Right atrium auricular region (tissue), 2 donors: ENCODE measurements around the gene CORO7. TPM values are rescaled to one million over a fixed set of nuclear protein-coding genes. Genes with fewer than 3 reads are reported as not detected.

Experiments used
- DNase-seq: peaks from one replicate; pipeline ENCODE4 v3.0.0-alpha.2; 2019; ENCODE audit warnings: low spot score
- H3K27ac ChIP-seq, 2 donors: fragments of 200-600 bp; sonication (generic); 1 replicate in 1 of 2; 2 replicates in 1 of 2; pipeline ENCODE4 v1.5.1; 2016 to 2019
- H3K27me3 ChIP-seq, 2 donors: fragments of 200-600 bp; sonication (generic); one replicate each; pipeline versions ENCODE4 v1.5.1 to v1.6.0; 2017 to 2019
- H3K36me3 ChIP-seq: fragments of 200-600 bp; sonication (generic); one replicate; pipeline ENCODE4 v1.5.1; 2016
- H3K4me1 ChIP-seq, 2 donors: fragments of 200-600 bp; sonication (generic); one replicate each; pipeline versions ENCODE4 v1.5.1 to v1.6.0; 2017 to 2019
- H3K4me3 ChIP-seq, 2 donors: fragments of 200-600 bp; sonication (generic); 1 replicate in 1 of 2; 2 replicates in 1 of 2; pipeline ENCODE4 v1.5.1; 2017 to 2019; ENCODE audit warnings: mild to moderate bottlenecking in 1 of 2, moderate library complexity in 1 of 2
- H3K9me3 ChIP-seq, 2 donors: fragments of 200-600 bp; sonication (generic); one replicate each; pipeline ENCODE4 v1.5.1; 2019
- CTCF ChIP-seq, 2 donors: fragments of 200-600 bp; sonication (generic); IDR thresholded peaks; one replicate each; pipeline ENCODE4 v1.5.1; 2019; ENCODE audit warnings: antibody characterized with exemption in 2 of 2
- total RNA-seq, 2 donors: library from RNA; depleted of rRNA; stranded (reverse); fragments of >200 nt; gene quantifications; one replicate each; pipeline ENCODE4 v1.1.0, GENCODE V29; 2016

Gene CORO7
- total RNA-seq, 2 donors from 2014 or later, result 10.3 TPM

DNA sequence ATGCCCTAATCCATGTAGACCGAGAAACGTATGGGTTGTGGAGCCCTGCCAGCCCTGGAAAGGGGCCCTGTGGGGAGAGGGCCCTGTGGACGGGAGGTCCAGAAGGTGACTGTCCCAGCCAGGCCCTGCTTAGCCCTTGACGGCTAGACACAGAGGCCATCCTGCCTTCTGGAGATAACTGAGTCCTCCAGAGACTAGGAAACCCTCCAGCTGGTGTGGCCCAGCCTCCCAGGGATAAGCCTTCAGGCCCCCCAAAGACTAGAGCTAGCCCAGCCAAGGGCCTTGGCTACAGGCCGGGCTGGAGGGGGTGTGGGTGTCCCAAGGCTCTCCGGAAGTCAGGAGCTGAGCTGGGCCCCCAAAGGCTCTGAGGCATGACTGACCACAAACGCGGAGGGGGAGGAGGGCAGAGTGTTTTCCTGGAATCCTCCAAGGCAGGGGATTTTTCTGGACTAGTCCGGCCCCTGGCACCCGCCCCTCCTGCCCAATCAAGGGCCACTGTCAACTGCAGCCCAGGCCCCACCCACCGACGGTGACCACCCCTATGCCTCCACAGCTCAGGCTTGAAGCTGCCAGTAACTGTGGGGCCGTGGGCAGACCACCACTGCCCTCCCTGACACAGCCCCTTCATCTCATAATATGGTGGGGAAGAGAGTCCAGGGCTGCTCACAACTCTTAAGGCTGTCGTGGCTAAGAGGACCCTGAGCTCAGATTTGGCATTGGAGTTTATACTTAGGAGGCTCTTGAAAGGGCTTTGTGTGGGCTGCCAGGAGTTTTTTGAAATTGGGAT is 45.6 kb downstream of the CORO7 start:
- no peaks in the 10 kb centered on the region for H3K27me3 ChIP-seq
- peaks cover 0 to 67% of the 10 kb centered on the region in 2 donors for H3K4me1 ChIP-seq
- DNase-seq, result peak; percentile 91
- H3K27ac ChIP-seq, result peak overlapping the region; percentile 89 to 93
- no peaks in the 10 kb centered on the region for H3K36me3 ChIP-seq
- TF ChIP-seq CTCF (IDR thresholded peaks at IDR 0.05), result no peak
- H3K4me3 ChIP-seq, result peak overlapping the region; percentile 59 to 69
- no peaks in the 10 kb centered on the region for H3K9me3 ChIP-seq

- Histone ChIP-seq H3K27ac (peak overlapping the region; percentile 89 to 93), H3K27me3 (no peaks in the 10 kb centered on the region), H3K36me3 (no peaks in the 10 kb centered on the region), H3K9me3 (no peaks in the 10 kb centered on the region), H3K4me3 (no peak overlapping the region), H3K4me1 (peaks cover 0 to 61% of the 10 kb centered on the region in 2 donors)
- DNase-seq, result no peak
- no peak for TF ChIP-seq CTCF (IDR thresholded peaks at IDR 0.05)
Measured at GRCh38 chr16:4370151-4370550, 46.2 kb downstream of the CORO7 start.

GRCh38 chr16:4369007-4369733 is 47.2 kb downstream of the CORO7 start:
- Histone ChIP-seq H3K27ac (peak overlapping the region in 1 of 2 donors; percentile 89), H3K9me3 (no peaks in the 10 kb centered on the region), H3K4me3 (no peak overlapping the region), H3K27me3 (no peaks in the 10 kb centered on the region), H3K4me1 (peaks cover 0 to 51% of the 10 kb centered on the region in 2 donors), H3K36me3 (peaks cover 3% of the 10 kb centered on the region)
- no peak for DNase-seq
- TF ChIP-seq CTCF (IDR thresholded peaks at IDR 0.05), result no peak

DNA sequence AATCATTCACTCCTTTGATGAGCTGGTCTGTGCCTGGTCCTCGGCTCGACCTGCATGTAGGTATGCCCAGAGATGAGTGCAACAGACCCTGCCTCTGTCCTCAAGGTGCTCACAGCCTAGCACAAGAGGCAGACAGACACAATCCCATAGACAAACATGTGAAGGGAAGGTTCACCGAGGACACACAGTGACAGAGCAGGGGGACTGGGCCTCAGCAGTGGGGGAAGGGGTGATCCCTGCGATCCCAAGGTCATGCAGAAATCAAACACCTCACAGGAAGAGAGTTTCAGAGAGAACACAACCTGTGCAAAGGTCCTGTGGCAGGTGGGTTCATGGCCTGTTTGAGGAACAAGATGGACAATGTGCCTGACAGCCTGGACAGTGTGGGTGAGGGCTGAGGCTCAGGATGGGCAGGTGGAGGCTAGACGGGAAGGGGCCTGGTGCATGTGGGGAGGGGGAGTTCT is 49.0 kb downstream of the CORO7 start:
- H3K36me3 ChIP-seq, result peaks cover 14% of the 10 kb centered on the region
- H3K27ac ChIP-seq, result no peak overlapping the region

DNA sequence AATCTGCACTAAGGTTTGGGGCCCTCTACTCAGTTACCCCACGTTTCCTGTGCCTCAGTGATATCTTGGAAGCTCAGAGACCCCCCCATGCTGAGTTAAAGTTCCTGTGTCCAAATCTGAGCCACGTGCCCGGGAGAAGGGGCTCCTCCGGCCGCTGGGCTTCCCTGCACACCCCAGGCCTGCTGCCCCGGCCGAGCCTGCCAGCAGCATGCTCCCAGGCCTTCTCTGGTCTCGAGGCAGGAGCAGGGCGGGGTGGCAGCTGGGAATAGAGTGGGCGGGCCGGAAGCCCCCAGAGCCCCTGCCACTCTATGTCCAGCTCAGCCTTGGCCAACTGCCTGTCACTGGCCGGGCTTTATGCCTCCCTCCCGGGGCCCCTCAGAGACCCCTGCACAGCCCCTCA is 50.4 kb downstream of the CORO7 start:
- Histone ChIP-seq H3K9me3 (no peaks in the 10 kb centered on the region), H3K27me3 (no peaks in the 10 kb centered on the region), H3K27ac (no peak overlapping the region), H3K4me1 (peaks cover 0 to 24% of the 10 kb centered on the region in 2 donors), H3K4me3 (no peak overlapping the region), H3K36me3 (peaks cover 20% of the 10 kb centered on the region)
- TF ChIP-seq CTCF (IDR thresholded peaks at IDR 0.05), result no peak
- no peak for DNase-seq

More for the DNA sequence above, 49.0 kb downstream of the CORO7 start:
- no peak for DNase-seq
- TF ChIP-seq CTCF (IDR thresholded peaks at IDR 0.05), result no peak
- Histone ChIP-seq H3K4me1 (peaks cover 0 to 33% of the 10 kb centered on the region in 2 donors), H3K9me3 (no peaks in the 10 kb centered on the region), H3K27me3 (no peaks in the 10 kb centered on the region), H3K4me3 (no peak overlapping the region)
